ENCODE results near the gene GC. TPM values are rescaled to one million over a fixed set of nuclear protein-coding genes. Genes with fewer than 3 reads are reported as not detected.

GC gene
- total and polyA plus RNA-seq, 2 of the 4 experiments (the other 2 are of a cell fraction) = not detected

DNA sequence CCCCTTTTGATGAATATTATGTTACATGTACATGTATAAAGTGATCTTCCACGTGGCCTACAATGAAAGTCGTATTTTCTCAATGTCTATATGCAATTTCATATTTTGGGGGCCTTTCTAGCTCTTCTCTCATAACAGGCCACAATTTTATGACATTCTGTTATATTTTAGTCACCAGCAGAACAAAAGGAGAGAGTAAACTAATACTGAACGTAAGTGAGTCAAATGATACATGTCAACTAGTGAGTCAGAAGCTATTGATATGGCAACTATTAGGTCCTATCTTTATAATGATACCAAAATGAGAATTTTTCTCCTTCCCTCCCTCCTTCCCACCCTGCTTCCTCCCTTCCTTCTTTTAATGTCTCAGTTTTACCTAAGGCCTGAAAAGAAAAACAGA lies 14.4 kb downstream of the GC start:
- Histone ChIP-seq H2BK120ac (ENCODE audit: low read depth, low read length) (no peak overlapping the region), H3K36me3 (ENCODE audit: control insufficient read depth, insufficient read depth, low read length) (no peaks in the 10 kb centered on the region), H3K9ac (ENCODE audit: low read depth, low read length) (no peak overlapping the region), H3K23ac (ENCODE audit: low read depth, low read length) (no peak overlapping the region), H3K27ac (ENCODE audit: insufficient read depth, low read length) (no peak overlapping the region), H3K9me3 (ENCODE audit: control insufficient read depth, insufficient read depth, low read length) (no peaks in the 10 kb centered on the region), H3K4me1 (ENCODE audit: control insufficient read depth, insufficient read depth, low read length) (no peaks in the 10 kb centered on the region), H3K9me1 (ENCODE audit: insufficient read depth, low read length) (no peaks in the 10 kb centered on the region), H2AK9ac (replicated peaks; ENCODE audit: low read depth, low read length, poor library complexity) (no peak overlapping the region), H2BK15ac (ENCODE audit: low read depth, low read length) (no peak overlapping the region), H4K20me1 (ENCODE audit: insufficient read depth, low read length) (no peaks in the 10 kb centered on the region), H3K4me3 (ENCODE audit: insufficient read depth, low read depth, low read length) (no peak overlapping the region), H4K8ac (ENCODE audit: low read depth in 2 of 2, low read length in 2 of 2) (no peak overlapping the region), H4K91ac (ENCODE audit: insufficient read depth, low read depth, low read length) (no peak overlapping the region), H2BK5ac (ENCODE audit: low read depth, low read length, poor library complexity, severe bottlenecking) (no peak overlapping the region), H3K18ac (ENCODE audit: low read depth, low read length) (no peak overlapping the region), H3K4ac (ENCODE audit: low read depth, low read length) (no peak overlapping the region), H2AFZ (replicated peaks; ENCODE audit: low read length, poor library complexity) (no peak overlapping the region), H2AK5ac (ENCODE audit: low read depth, low read length) (no peak overlapping the region), H3K79me1 (ENCODE audit: low read depth in 1 of 2, low read length in 2 of 2) (no peaks in the 10 kb centered on the region), H2BK20ac (ENCODE audit: low read depth, low read length) (no peak overlapping the region), H3K14ac (replicated peaks; ENCODE audit: low read depth, low read length) (no peak overlapping the region), H3K27me3 (ENCODE audit: control insufficient read depth, insufficient read depth, low read length) (no peaks in the 10 kb centered on the region), H3K56ac (ENCODE audit: extremely low read depth, insufficient read depth, low read length) (no peak overlapping the region), H3K4me2 (ENCODE audit: low read depth, low read length) (no peak overlapping the region), H4K5ac (ENCODE audit: low read depth, low read length) (no peak overlapping the region)
- dilution Hi-C loops (cut with HindIII; ENCODE audit: low sequenced_read_pairs, unreplicated experiment) = no loop called here
- intact Hi-C loops (cut with micrococcal nuclease) = no loop called here
- POLR2A ChIA-PET (ENCODE audit: unreplicated experiment) = no interaction called here
- no peak for ATAC-seq (ENCODE audit: low read depth)
- CTCF ChIA-PET = no interaction called here
- in situ Hi-C loops (cut with MboI; ENCODE audit: low sequenced_read_pairs) = no loop called here
- DNase-seq = no peak
- TF ChIP-seq NFE2L2 (IDR thresholded peaks at IDR 0.05; ENCODE audit: low read depth, low read length) = no peak
- TF ChIP-seq RAD21 (IDR thresholded peaks at IDR 0.05; ENCODE audit: low read length) = no peak
- no peak for TF ChIP-seq MAZ (IDR thresholded peaks at IDR 0.05; ENCODE audit: borderline replicate concordance, low read depth, low read length)
- TF ChIP-seq ELK1 (IDR thresholded peaks at IDR 0.05; ENCODE audit: borderline replicate concordance, low read depth, low read length) = no peak
- no peak for TF ChIP-seq MAFK (IDR thresholded peaks at IDR 0.05; ENCODE audit: low read depth, low read length)
- TF ChIP-seq, protein P1, sequence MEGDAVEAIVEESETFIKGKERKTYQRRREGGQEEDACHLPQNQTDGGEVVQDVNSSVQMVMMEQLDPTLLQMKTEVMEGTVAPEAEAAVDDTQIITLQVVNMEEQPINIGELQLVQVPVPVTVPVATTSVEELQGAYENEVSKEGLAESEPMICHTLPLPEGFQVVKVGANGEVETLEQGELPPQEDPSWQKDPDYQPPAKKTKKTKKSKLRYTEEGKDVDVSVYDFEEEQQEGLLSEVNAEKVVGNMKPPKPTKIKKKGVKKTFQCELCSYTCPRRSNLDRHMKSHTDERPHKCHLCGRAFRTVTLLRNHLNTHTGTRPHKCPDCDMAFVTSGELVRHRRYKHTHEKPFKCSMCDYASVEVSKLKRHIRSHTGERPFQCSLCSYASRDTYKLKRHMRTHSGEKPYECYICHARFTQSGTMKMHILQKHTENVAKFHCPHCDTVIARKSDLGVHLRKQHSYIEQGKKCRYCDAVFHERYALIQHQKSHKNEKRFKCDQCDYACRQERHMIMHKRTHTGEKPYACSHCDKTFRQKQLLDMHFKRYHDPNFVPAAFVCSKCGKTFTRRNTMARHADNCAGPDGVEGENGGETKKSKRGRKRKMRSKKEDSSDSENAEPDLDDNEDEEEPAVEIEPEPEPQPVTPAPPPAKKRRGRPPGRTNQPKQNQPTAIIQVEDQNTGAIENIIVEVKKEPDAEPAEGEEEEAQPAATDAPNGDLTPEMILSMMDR (conservative IDR thresholded peaks at IDR 0.05; ENCODE audit: low read depth, low read length) = no peak
- no peak for TF ChIP-seq USF2 (IDR thresholded peaks at IDR 0.05; ENCODE audit: low read depth, low read length)
- no peak for TF ChIP-seq FOS (IDR thresholded peaks at IDR 0.05; ENCODE audit: low read depth, low read length)
- TF ChIP-seq RFX5 (IDR thresholded peaks at IDR 0.05; ENCODE audit: low read depth, low read length) = no peak
- TF ChIP-seq MXI1 (IDR thresholded peaks at IDR 0.05; ENCODE audit: borderline replicate concordance, low read depth, low read length) = no peak
- no peak for TF ChIP-seq CEBPB (IDR thresholded peaks at IDR 0.05; ENCODE audit: low read depth, low read length)
- BruUV-seq (replicated peaks) = no TSS peak
- WGBS, 2 experiments (ENCODE audit: extremely low coverage in 2 of 2, insufficient read length in 1 of 2) = no CpG with 5 or more reads among the region's 3 CpGs

Data from IMR-90 (cell line).